Endothelial cell of umbilical vein (primary cell): ENCODE results near the gene TNKS2. TPM values are rescaled to one million over a fixed set of nuclear protein-coding genes. Genes with fewer than 3 reads are reported as not detected.

Source experiments
- BruUV-seq: library from RNA; stranded (reverse); fragments of 400-500 nt; replicated peaks from 2 replicates; lab custom pipeline; 2021; lab: Mats Ljungman, UMichigan
- CTCF ChIA-PET: fragments of 300-600, 350-600 bp; sonication (Branson Sonifier 250); formaldehyde crosslinking; loops from one replicate; lab custom pipeline; 2021; ENCODE audit warnings: antibody characterized with exemption, inconsistent platforms; lab: Charles Lee
- POLR2A ChIA-PET: fragments of 300-600, 350-600 bp; sonication (Branson Sonifier 250); formaldehyde crosslinking; loops from one replicate; lab custom pipeline; 2021; ENCODE audit warnings: antibody characterized with exemption, inconsistent platforms; lab: Charles Lee
- DNase-seq: peaks from one replicate; pipeline ENCODE4 v3.0.0-alpha.2; 2011; ENCODE audit warnings: low read depth, low spot score
- FAIRE-seq: peaks from 2 replicates; lab custom pipeline; 2011; peaks lifted over from hg19 to GRCh38; lab: Jason Lieb, UNC
- H2AFZ ChIP-seq: 2 replicates; pipeline ENCODE4 v1.6.0; 2012; ENCODE audit warnings: low read depth, low read length, control low read depth, inconsistent platforms
- H3K27ac ChIP-seq: 2 replicates; pipeline ENCODE4 v1.5.1; 2011; ENCODE audit warnings: low read depth, mild to moderate bottlenecking, control low read depth, low read length, moderate library complexity; ENCODE audit not compliant: insufficient read depth
- H3K27me3 ChIP-seq, 2 experiments: 2 replicates each; pipeline versions ENCODE4 v1.6.0 to v1.6.1; 2011; ENCODE audit warnings: low read length in 2 of 2, mixed read lengths in 1 of 2; ENCODE audit not compliant: control insufficient read depth in 2 of 2, insufficient read depth in 2 of 2
- H3K36me3 ChIP-seq, 2 experiments: 2 replicates in 1 of 2; 3 replicates in 1 of 2; pipeline ENCODE4 v1.5.1; 2011; ENCODE audit warnings: low read length in 2 of 2, mild to moderate bottlenecking in 1 of 2, moderate library complexity in 1 of 2; ENCODE audit not compliant: control insufficient read depth in 2 of 2, insufficient read depth in 2 of 2; ENCODE audit errors: extremely low read depth in 1 of 2
- H3K4me1 ChIP-seq: 3 replicates; pipeline ENCODE4 v1.5.1; 2011; ENCODE audit warnings: mild to moderate bottlenecking, low read length; ENCODE audit not compliant: control insufficient read depth, insufficient read depth; ENCODE audit errors: extremely low read depth
- H3K4me2 ChIP-seq: 2 replicates; pipeline ENCODE4 v1.6.1; 2011; ENCODE audit warnings: low read length, control low read depth, mixed read lengths; ENCODE audit not compliant: insufficient read depth
- H3K4me3 ChIP-seq, 3 experiments: fragments of 200-600 bp in 1 of 3; sonication (generic), shearing (Covaris generic) in 1 of 3; replicated peaks in 1 of 3; 2 replicates each; pipeline ENCODE4 v1.5.1; 2011 to 2016; ENCODE audit warnings: control low read depth in 3 of 3, low read length in 3 of 3, mild to moderate bottlenecking in 2 of 3, inconsistent platforms in 1 of 3, low read depth in 1 of 3, moderate library complexity in 1 of 3; ENCODE audit not compliant: insufficient read depth in 1 of 3
- H3K79me2 ChIP-seq: 2 replicates; pipeline ENCODE4 v1.6.0; 2012; ENCODE audit warnings: low read length, inconsistent platforms; ENCODE audit not compliant: control insufficient read depth, insufficient read depth
- H3K9ac ChIP-seq: replicated peaks from 2 replicates; pipeline ENCODE3; 2011; ENCODE audit warnings: low read length, control low read depth; ENCODE audit not compliant: insufficient read depth; ENCODE audit errors: extremely low read depth
- H3K9me1 ChIP-seq: replicated peaks from 3 replicates; pipeline ENCODE4 v1.6.0; 2011; ENCODE audit warnings: mild to moderate bottlenecking, low read length; ENCODE audit not compliant: control insufficient read depth, insufficient read depth; ENCODE audit errors: extremely low read depth
- H3K9me3 ChIP-seq: replicated peaks from 2 replicates; pipeline ENCODE4 v1.5.1; 2012; ENCODE audit warnings: low read length, inconsistent platforms; ENCODE audit not compliant: control insufficient read depth, insufficient read depth
- H4K20me1 ChIP-seq: replicated peaks from 2 replicates; pipeline ENCODE3; 2011; ENCODE audit warnings: mild to moderate bottlenecking, low read length; ENCODE audit not compliant: control insufficient read depth, insufficient read depth; ENCODE audit errors: extremely low read depth
- EZH2 ChIP-seq: IDR thresholded peaks from 2 replicates; pipeline ENCODE4 v1.6.1; 2012; ENCODE audit warnings: borderline replicate concordance, low read depth, mild to moderate bottlenecking, moderate library complexity, low read length, inconsistent platforms; ENCODE audit not compliant: severe bottlenecking
- FOS ChIP-seq: IDR thresholded peaks from 2 replicates; pipeline ENCODE4 v1.6.1; 2011; ENCODE audit warnings: mild to moderate bottlenecking, low read length, moderate library complexity, borderline replicate concordance; ENCODE audit not compliant: insufficient read depth
- dilution Hi-C: fragments of 300-500 bp; cut with MboI; formaldehyde crosslinking; loops from one replicate; pipeline ENCODE4 v1.15.0; 2019; ENCODE audit warnings: low sequenced_read_pairs; ENCODE audit not compliant: extremely low pct_ligation_motif_present
- intact Hi-C: fragments of 100-400 bp; cut with micrococcal nuclease; formaldehyde crosslinking; loops from one replicate; pipeline ENCODE4 v1.10.0; 2022
- polyA plus RNA-seq, 4 experiments: library from polyadenylated mRNA; depleted of rRNA in 3 of 4; stranded (reverse) in 3 of 4; unstranded in 1 of 4; fragments of >200 nt; gene quantifications; 2 replicates each; pipeline versions ENCODE4 v1.2.1 to v1.2.3, GENCODE V29; 2011 to 2012; ENCODE audit warnings: missing spikeins in 1 of 4
- total RNA-seq: library from RNA; stranded (reverse); gene quantifications from 2 replicates; pipeline ENCODE4 v1.2.3, GENCODE V29; 2021
- TF ChIP-seq, protein P1 (sequence below), 2 donors: IDR thresholded peaks; 1 replicate in 1 of 2; 2 replicates in 1 of 2; pipeline ENCODE4 v1.5.1; 2011; ENCODE audit warnings: low read length in 2 of 2, mild to moderate bottlenecking in 2 of 2, moderate library complexity in 2 of 2, control low read depth in 1 of 2, inconsistent platforms in 1 of 2, low read depth in 1 of 2; ENCODE audit not compliant: insufficient read depth in 1 of 2; ENCODE audit errors: extremely low read depth in 1 of 2

Gene TNKS2
- total and polyA plus RNA-seq, 2 donors (not counting 3 experiments of a cell fraction or from before 2014, with no cell fraction given), result 13.6 to 34.0 TPM

DNA sequence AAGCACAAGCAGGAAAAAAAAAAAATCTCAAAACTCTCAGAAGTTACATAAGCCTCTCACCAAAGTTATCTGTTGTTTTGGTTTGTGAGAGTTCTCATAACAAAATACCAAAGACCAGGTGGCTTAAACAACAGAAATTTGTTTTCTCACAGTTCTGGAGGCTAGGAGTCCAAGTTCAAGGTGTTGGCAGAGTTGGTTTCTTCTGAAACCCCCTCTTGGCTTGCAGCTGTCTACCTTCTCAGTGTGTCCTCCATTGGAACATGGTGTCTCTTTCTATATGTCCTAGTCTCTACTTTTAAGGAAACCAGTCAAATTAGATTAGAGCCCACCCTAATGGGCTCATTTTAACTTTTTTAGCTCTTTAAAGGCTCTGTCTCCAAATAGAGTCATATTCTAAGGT is 44.9 kb downstream of the TNKS2 start:
- ChIA-PET CTCF (interaction anchor here (1.2 to 2.6 kb wide), 3 partner anchors 9 to 29 kb away, joined by 3 to 9 read pairs (median 3); no protein-coding TSS in a partner anchor), POLR2A (no interaction called here)
- FAIRE-seq (no peak), DNase-seq (no peak)
- Histone ChIP-seq H3K4me3 (no peak overlapping the region), H4K20me1 (no peaks in the 10 kb centered on the region), H3K9me3 (no peaks in the 10 kb centered on the region), H3K36me3 (peaks cover 19 to 22% of the 10 kb centered on the region in 2 experiments), H3K9ac (no peak overlapping the region), H3K27me3 (no peaks in the 10 kb centered on the region), H3K4me1 (no peaks in the 10 kb centered on the region), H3K4me2 (no peak overlapping the region), H3K79me2 (no peaks in the 10 kb centered on the region), H2AFZ (no peak overlapping the region), H3K27ac (no peak overlapping the region), H3K9me1 (no peaks in the 10 kb centered on the region)
- intact Hi-C loops (no loop called here), dilution Hi-C loops (no loop called here)
- TF ChIP-seq FOS, result no peak
- no TSS peak for BruUV-seq

DNA sequence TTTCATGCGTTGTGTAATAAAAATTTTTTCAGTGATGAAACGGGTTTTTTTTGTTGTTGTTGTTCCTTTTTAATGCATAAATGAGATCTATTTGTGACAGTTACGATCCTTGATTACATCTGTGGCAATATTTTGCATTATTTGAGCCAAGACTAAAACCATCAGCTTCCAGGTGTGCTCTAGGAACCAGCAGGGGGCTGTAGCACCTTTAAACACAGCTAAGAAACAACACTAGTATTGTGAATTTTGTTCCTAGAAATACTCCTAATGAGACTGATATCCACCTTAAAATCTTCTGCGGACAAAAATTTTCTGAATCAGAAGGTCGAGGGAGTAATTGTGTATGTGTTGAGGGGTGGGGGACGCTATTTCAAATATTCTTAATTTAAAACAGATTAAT is 58.4 kb downstream of the TNKS2 start:
- intact Hi-C loops (loop anchor here (1.0 to 5.0 kb wide), 2 partner anchors 56 to 576 kb away; no protein-coding TSS in a partner anchor), dilution Hi-C loops (no loop called here)
- ChIA-PET CTCF (interaction anchor here (0.9 to 1.9 kb wide), 13 partner anchors 8 to 558 kb away, joined by 3 to 31 read pairs (median 3); partner anchors contain the start of genes BTAF1 and FGFBP3), POLR2A (no interaction called here)
- no peaks in the 10 kb centered on the region for H3K4me1 ChIP-seq
- H3K36me3 ChIP-seq, result peaks cover 6 to 17% of the 10 kb centered on the region in 2 experiments
- no peaks in the 10 kb centered on the region for H3K79me2 ChIP-seq
- H3K4me2 ChIP-seq, result no peak overlapping the region
- BruUV-seq, result no TSS peak
- TF ChIP-seq EZH2, result no peak
- TF ChIP-seq, protein P1, sequence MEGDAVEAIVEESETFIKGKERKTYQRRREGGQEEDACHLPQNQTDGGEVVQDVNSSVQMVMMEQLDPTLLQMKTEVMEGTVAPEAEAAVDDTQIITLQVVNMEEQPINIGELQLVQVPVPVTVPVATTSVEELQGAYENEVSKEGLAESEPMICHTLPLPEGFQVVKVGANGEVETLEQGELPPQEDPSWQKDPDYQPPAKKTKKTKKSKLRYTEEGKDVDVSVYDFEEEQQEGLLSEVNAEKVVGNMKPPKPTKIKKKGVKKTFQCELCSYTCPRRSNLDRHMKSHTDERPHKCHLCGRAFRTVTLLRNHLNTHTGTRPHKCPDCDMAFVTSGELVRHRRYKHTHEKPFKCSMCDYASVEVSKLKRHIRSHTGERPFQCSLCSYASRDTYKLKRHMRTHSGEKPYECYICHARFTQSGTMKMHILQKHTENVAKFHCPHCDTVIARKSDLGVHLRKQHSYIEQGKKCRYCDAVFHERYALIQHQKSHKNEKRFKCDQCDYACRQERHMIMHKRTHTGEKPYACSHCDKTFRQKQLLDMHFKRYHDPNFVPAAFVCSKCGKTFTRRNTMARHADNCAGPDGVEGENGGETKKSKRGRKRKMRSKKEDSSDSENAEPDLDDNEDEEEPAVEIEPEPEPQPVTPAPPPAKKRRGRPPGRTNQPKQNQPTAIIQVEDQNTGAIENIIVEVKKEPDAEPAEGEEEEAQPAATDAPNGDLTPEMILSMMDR (IDR thresholded peaks at IDR 0.05; ENCODE audit: extremely low read depth in 1 of 2, insufficient read depth in 1 of 2, low read depth in 1 of 2, low read length in 2 of 2), result peak; percentile 21 to 46
- DNase-seq, result peak; percentile 37
- H3K27ac ChIP-seq, result no peak overlapping the region
- no peak overlapping the region for H3K9ac ChIP-seq
- no peak overlapping the region for H3K4me3 ChIP-seq
- no peak overlapping the region for H2AFZ ChIP-seq
- H3K27me3 ChIP-seq, result no peaks in the 10 kb centered on the region
- FAIRE-seq, result no peak
- no peaks in the 10 kb centered on the region for H3K9me1 ChIP-seq
- H3K9me3 ChIP-seq, result no peaks in the 10 kb centered on the region
- H4K20me1 ChIP-seq, result no peaks in the 10 kb centered on the region
